Testis (tissue), 2 donors: Measurements from ENCODE around the gene TMEM209.

Source experiments
- POLR2A ChIP-seq: fragments of 450-650 bp; IDR thresholded peaks from one replicate; pipeline ENCODE4 v1.6.1; 2017; ENCODE audit warnings: antibody characterized with exemption, mild to moderate bottlenecking, moderate library complexity
- TF ChIP-seq, protein P1 (sequence below), 3 experiments: fragments of 450-650 bp in 2 of 3; fragments of 200-600 bp in 1 of 3; sonication (generic) in 1 of 3; IDR thresholded peaks; one replicate each; pipeline ENCODE4 v1.5.1; 2016 to 2019; ENCODE audit warnings: antibody characterized with exemption in 3 of 3, mild to moderate bottlenecking in 2 of 3, moderate library complexity in 1 of 3

DNA sequence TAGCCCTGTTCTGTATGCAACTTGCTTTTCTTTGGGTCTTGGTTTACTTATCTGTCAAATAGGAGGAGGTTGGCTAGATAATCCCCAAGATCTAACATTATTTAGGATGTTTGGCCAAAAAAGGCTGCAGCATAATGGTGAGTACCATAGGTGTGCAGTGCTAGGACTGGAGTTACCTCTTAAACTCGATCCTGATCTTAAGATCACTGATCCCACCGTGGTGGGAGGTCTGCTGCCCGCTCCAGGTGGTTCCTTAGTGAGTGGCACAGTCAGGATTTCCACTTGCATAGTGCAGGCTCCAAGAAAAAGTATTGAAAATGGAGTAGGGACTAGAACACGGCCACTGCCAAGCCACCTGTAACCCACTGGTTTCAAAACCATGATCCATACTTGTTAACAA is 68.0 kb downstream of the TMEM209 start:
- TF ChIP-seq, protein P1, sequence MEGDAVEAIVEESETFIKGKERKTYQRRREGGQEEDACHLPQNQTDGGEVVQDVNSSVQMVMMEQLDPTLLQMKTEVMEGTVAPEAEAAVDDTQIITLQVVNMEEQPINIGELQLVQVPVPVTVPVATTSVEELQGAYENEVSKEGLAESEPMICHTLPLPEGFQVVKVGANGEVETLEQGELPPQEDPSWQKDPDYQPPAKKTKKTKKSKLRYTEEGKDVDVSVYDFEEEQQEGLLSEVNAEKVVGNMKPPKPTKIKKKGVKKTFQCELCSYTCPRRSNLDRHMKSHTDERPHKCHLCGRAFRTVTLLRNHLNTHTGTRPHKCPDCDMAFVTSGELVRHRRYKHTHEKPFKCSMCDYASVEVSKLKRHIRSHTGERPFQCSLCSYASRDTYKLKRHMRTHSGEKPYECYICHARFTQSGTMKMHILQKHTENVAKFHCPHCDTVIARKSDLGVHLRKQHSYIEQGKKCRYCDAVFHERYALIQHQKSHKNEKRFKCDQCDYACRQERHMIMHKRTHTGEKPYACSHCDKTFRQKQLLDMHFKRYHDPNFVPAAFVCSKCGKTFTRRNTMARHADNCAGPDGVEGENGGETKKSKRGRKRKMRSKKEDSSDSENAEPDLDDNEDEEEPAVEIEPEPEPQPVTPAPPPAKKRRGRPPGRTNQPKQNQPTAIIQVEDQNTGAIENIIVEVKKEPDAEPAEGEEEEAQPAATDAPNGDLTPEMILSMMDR (IDR thresholded peaks at IDR 0.05): no peak
- no peak for TF ChIP-seq POLR2A
